ENCODE data around the gene MADCAM1.

Gene MADCAM1

DNA sequence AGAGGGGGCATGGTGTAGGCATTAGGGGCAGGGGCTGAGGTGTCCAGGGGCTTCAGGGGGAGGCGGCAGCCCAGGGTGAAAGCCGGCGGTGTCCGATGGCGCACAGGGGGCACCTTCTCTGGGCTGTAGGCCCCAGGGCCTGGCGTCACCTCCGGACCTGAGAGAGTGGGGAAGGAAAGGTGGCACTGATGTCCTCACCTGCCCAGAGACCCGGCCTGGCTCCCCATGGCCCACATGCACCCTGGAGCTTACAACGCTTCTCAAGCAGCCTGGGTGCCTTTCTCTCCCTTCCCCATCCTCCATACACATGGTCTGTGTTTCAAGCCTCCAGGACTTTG is 32.1 kb upstream of the MADCAM1 start:
- Histone ChIP-seq H3K9ac (ENCODE audit: low read depth, low read length, poor library complexity, severe bottlenecking) (no peak overlapping the region), H3K79me2 (ENCODE audit: insufficient read depth, low read length) (no peaks in the 10 kb centered on the region), H3K4me2 (ENCODE audit: low read depth, low read length, poor library complexity, severe bottlenecking) (no peak overlapping the region), H3K4me3 (ENCODE audit: low read length, poor library complexity, severe bottlenecking) (no peak overlapping the region), H3K36me3 (ENCODE audit: insufficient read depth, low read length) (no peaks in the 10 kb centered on the region), H4K20me1 (ENCODE audit: insufficient read depth, low read length, poor library complexity, severe bottlenecking) (no peaks in the 10 kb centered on the region), H3F3A (ENCODE audit: low read depth) (no peaks in the 10 kb centered on the region), H3K27me3 (ENCODE audit: insufficient read depth, low read length, poor library complexity, severe bottlenecking) (no peaks in the 10 kb centered on the region), H3K9me2 (replicated peaks; ENCODE audit: low read depth, low read length) (no peaks in the 10 kb centered on the region), H3K9me3 (ENCODE audit: insufficient read depth, low read depth, low read length) (peaks cover 3% of the 10 kb centered on the region; the same call in 1 of the 2 replicates), H2AFZ (ENCODE audit: low read length) (no peak overlapping the region), H3K4me1 (ENCODE audit: insufficient read depth, low read length, poor library complexity, severe bottlenecking) (no peaks in the 10 kb centered on the region)
- TF ChIP-seq, protein P1, sequence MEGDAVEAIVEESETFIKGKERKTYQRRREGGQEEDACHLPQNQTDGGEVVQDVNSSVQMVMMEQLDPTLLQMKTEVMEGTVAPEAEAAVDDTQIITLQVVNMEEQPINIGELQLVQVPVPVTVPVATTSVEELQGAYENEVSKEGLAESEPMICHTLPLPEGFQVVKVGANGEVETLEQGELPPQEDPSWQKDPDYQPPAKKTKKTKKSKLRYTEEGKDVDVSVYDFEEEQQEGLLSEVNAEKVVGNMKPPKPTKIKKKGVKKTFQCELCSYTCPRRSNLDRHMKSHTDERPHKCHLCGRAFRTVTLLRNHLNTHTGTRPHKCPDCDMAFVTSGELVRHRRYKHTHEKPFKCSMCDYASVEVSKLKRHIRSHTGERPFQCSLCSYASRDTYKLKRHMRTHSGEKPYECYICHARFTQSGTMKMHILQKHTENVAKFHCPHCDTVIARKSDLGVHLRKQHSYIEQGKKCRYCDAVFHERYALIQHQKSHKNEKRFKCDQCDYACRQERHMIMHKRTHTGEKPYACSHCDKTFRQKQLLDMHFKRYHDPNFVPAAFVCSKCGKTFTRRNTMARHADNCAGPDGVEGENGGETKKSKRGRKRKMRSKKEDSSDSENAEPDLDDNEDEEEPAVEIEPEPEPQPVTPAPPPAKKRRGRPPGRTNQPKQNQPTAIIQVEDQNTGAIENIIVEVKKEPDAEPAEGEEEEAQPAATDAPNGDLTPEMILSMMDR (conservative IDR thresholded peaks at IDR 0.05; ENCODE audit: low read length), result no peak
- no peak for TF ChIP-seq EZH2phosphoT487 (IDR thresholded peaks at IDR 0.05; ENCODE audit: borderline replicate concordance)

DNA sequence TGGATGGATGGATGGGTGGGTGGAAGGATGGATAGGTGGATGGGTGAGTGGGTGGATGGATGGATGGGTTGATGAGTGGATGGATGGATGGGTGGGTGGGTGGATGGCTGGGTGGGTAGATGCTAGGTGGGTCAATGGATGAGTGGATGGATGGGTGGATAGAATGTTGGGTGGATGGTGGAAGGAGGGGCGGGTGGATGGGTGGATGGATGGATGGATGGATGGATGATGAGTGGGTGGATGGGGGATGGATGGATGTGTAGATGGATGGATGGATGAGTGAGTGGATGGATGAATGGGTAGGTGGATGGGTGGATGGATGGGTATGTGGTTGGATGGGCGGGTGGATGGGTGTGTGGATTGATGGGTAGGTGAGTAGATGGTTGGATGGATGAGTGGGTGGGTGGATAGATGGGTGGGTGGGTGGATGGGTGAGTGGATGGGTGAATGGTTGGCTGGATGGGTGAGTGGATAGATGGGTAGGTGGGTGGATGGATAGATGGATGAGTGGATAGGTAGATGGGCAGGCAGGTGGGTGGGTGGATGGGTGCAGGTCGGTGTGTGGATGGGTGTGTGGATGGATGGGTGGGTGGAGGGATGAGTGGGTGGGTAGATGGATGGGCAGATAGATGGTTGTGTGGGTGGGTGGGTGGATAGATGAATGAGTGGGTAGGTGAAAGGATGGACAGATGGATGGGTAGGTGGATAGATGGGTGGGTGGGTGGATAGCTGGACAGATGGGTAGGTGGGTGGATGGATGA is 31.1 kb upstream of the MADCAM1 start:
- TF ChIP-seq, protein P1 (conservative IDR thresholded peaks at IDR 0.05; ENCODE audit: low read length), result no peak
- no peak for TF ChIP-seq EZH2phosphoT487 (IDR thresholded peaks at IDR 0.05; ENCODE audit: borderline replicate concordance)
- H3K9ac ChIP-seq (ENCODE audit: low read depth, low read length, poor library complexity, severe bottlenecking), result no peak overlapping the region
- no peaks in the 10 kb centered on the region for H3K36me3 ChIP-seq (ENCODE audit: insufficient read depth, low read length)
- peaks cover 3% of the 10 kb centered on the region; the same call in 1 of the 2 replicates for H3K9me3 ChIP-seq (ENCODE audit: insufficient read depth, low read depth, low read length)
- no peak overlapping the region for H3K4me2 ChIP-seq (ENCODE audit: low read depth, low read length, poor library complexity, severe bottlenecking)
- no peaks in the 10 kb centered on the region for H3K79me2 ChIP-seq (ENCODE audit: insufficient read depth, low read length)
- no peak overlapping the region for H3K4me3 ChIP-seq (ENCODE audit: low read length, poor library complexity, severe bottlenecking)
- H4K20me1 ChIP-seq (ENCODE audit: insufficient read depth, low read length, poor library complexity, severe bottlenecking), result no peaks in the 10 kb centered on the region
- H3K4me1 ChIP-seq (ENCODE audit: insufficient read depth, low read length, poor library complexity, severe bottlenecking), result no peaks in the 10 kb centered on the region
- H2AFZ ChIP-seq (ENCODE audit: low read length), result no peak overlapping the region
- no peaks in the 10 kb centered on the region for H3K27me3 ChIP-seq (ENCODE audit: insufficient read depth, low read length, poor library complexity, severe bottlenecking)
- H3F3A ChIP-seq (ENCODE audit: low read depth), result no peaks in the 10 kb centered on the region
- H3K9me2 ChIP-seq (replicated peaks; ENCODE audit: low read depth, low read length), result no peaks in the 10 kb centered on the region

DNA sequence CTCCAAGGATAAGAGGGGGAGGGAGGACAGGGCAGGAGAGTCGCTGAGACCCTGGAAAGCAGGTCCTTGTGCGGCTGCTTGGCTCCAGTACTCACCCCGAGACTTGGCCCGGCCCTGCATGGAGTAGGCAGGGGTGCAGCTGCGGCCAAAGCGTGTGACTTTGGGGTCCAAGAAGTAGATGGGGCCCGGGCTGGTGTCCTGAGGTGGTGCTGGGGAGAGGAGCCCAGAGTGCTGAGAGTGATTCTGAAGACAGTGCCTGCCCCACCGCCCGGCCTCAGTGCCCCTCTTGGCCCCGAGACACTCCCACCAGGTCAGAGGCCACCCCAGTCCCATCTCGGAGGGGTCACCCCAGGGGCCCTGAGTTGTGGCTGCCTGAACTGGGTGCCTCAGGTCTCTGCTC is 28.7 kb upstream of the MADCAM1 start:
- Histone ChIP-seq H3K79me2 (ENCODE audit: insufficient read depth, low read length) (no peaks in the 10 kb centered on the region), H3K9ac (ENCODE audit: low read depth, low read length, poor library complexity, severe bottlenecking) (no peak overlapping the region), H3K27me3 (ENCODE audit: insufficient read depth, low read length, poor library complexity, severe bottlenecking) (no peaks in the 10 kb centered on the region), H3K36me3 (ENCODE audit: insufficient read depth, low read length) (no peaks in the 10 kb centered on the region), H3K9me2 (replicated peaks; ENCODE audit: low read depth, low read length) (no peaks in the 10 kb centered on the region), H3F3A (ENCODE audit: low read depth) (no peaks in the 10 kb centered on the region), H2AFZ (ENCODE audit: low read length) (no peak overlapping the region), H3K9me3 (ENCODE audit: insufficient read depth, low read depth, low read length) (peaks cover 3% of the 10 kb centered on the region; the same call in 1 of the 2 replicates), H3K4me1 (ENCODE audit: insufficient read depth, low read length, poor library complexity, severe bottlenecking) (no peaks in the 10 kb centered on the region), H3K4me3 (ENCODE audit: low read length, poor library complexity, severe bottlenecking) (no peak overlapping the region), H3K4me2 (ENCODE audit: low read depth, low read length, poor library complexity, severe bottlenecking) (no peak overlapping the region), H4K20me1 (ENCODE audit: insufficient read depth, low read length, poor library complexity, severe bottlenecking) (no peaks in the 10 kb centered on the region)
- TF ChIP-seq EZH2phosphoT487 (IDR thresholded peaks at IDR 0.05; ENCODE audit: borderline replicate concordance), result no peak
- TF ChIP-seq, protein P1 (conservative IDR thresholded peaks at IDR 0.05; ENCODE audit: low read length), result no peak
